Esophagus muscularis mucosa (tissue), 3 donors: ENCODE data around the gene GAS7.

Experiments
- CTCF ChIP-seq, 3 experiments: fragments of 200-600 bp in 2 of 3; fragments of 450-650 bp in 1 of 3; sonication (generic) in 2 of 3; IDR thresholded peaks; one replicate each; pipeline ENCODE4 v1.5.1; 2017 to 2019; ENCODE audit warnings: antibody characterized with exemption in 3 of 3, mild to moderate bottlenecking in 2 of 3, moderate library complexity in 1 of 3
- POLR2A ChIP-seq: fragments of 450-650 bp; IDR thresholded peaks from one replicate; pipeline ENCODE4 v1.6.1; 2017; ENCODE audit warnings: antibody characterized with exemption, moderate library complexity, mild to moderate bottlenecking, low read depth
- POLR2AphosphoS5 ChIP-seq, 2 donors: sonication (generic); formaldehyde crosslinking; IDR thresholded peaks; one replicate each; pipeline ENCODE4 v1.6.1; 2017; ENCODE audit warnings: antibody characterized with exemption in 2 of 2

DNA sequence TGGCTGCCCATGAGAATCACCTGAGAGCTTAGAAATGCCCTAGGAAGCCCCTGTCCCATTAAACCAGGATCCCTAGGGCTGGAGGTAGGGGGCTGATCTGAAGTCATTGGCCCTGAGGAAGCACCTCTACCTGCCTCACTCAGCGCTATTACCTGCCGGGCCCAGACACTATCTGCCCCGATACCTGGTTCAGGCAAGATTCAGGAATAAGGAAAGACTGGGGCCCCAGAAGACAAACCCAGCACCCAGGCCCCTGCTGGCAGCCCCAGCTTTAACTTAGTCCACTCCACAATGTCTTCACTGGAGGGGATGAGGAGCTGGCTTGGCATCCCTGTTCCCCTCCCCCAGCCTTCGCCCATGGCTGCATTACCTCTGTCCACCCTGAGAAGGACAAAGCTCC is 126.3 kb downstream of the GAS7 start:
- TF ChIP-seq CTCF (IDR thresholded peaks at IDR 0.05) (no peak), POLR2AphosphoS5 (IDR thresholded peaks at IDR 0.05) (no peak), POLR2A (no peak)
